ENCODE data around the gene LSAMP.

The LSAMP gene

DNA sequence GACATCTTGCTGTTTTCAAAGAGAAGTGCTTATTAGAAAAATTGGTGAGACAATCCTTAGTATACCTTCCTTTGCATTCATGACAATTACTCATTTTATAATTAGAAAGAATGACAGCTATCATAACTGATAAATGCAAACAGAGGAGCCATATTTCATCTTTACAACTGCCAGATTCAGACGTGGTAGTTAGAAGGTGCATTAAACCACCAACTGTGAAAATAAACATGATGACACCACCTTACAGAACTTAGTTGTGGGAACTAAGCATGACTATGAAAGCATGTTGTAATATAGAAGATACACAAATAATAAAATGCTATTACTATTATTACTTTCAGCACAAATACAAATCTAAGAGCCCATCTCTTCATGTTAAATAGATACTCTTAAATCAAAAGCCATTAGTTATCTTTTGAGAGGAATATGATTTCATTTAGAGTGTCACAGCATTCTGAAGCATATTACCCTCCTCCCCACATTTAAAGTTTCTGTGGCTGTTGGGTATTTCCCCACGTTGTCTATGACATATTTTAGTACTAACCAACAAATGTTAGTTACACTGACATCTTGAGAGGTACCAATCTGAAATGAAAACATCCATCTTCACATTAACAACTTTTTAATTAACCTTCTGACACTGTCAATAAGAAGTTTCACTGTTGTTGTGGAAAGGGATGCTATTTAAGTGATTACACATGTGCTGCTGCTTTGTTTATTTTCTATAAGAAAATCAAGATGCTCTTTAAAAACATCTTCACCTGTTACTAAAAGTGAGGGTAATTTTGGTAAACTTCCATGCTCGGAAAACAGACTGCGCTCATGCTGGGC is 163.8 kb downstream of the LSAMP start:
- DNase-seq = no peak

DNA sequence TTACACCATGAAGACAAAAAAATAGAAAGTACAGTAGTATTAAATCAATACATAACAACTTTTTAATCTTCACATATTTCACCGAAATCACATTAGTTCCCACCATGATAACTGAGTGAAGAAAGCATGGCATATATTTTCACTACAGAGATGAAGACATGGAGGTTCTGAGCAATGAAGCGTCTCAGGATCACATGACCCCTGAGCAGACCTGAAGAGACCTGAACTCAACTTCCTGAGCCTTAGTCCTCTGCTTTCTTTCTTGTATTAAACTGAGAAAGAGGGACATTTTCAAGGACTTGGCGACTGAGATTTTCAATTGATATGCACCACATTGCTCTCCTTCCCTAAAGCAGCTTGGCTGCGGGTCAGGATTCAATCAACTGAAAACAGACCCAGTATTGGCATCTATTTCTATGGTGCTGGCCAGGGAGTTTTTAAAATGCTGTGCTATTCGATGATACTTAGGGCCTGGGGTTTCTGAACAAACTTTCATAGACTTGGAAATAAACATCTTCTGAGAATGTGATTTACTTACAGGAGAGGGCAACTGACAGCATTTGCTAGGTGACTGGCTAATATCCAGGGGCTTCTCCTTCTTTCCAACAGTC is 165.1 kb downstream of the LSAMP start:
- DNase-seq = no peak

DNA sequence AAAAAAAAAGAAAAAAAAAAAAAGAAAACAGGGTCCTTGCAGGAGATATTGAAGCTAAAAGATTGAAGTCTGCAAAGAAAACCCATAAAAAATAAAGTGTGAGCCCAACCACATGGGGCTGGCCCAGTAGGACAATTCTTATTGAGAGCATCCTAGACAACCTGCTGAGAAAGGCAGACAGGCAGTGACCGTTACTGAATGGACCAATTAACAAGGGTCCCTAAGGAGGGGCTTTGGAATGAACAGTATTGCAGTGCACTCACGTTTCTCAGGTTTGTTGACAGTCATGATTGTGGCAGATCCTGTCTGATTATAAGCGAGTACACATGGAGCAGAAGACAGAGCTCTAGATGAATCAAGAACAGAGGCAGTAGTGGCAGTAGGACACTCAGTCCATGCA is 168.6 kb downstream of the LSAMP start:
- no peak for DNase-seq

DNA sequence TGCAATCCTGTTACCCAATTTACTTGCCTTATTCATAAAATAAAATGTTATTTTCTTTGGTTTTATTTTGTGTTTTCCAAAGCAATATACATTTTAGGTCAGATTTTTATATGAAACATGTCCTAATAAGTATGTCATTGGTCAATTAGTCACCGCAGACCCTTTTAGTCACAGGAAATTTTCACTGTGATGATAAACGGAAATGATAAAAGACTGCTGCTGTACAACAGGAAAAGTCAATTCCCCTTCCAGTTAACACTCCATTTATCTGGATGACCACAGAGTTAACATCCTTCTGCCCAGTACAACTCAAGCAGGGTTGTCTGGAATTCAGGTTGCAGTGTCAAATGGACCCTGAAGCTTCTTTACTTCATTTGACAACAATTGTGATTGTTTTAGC is 175.2 kb downstream of the LSAMP start:
- no peak for DNase-seq

DNA sequence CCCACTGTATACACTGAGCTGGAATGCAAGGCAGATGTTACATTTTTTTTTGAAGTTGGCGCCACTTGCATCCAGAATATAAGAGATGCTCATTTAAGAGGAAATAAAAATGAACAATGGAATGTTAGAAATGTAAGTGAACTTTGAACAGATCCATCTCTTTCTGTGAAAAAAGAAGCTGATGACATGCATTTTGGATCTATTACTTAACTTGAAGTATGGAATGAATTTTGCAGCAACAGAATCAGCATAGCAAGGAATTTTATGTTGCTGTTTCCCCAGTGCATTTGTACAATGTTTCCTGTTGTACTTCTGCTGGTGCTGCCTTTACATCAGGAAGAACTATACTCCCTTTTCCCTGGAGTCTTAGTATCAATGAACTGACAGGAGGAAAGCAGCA is 178.2 kb downstream of the LSAMP start:
- DNase-seq = no peak

DNA sequence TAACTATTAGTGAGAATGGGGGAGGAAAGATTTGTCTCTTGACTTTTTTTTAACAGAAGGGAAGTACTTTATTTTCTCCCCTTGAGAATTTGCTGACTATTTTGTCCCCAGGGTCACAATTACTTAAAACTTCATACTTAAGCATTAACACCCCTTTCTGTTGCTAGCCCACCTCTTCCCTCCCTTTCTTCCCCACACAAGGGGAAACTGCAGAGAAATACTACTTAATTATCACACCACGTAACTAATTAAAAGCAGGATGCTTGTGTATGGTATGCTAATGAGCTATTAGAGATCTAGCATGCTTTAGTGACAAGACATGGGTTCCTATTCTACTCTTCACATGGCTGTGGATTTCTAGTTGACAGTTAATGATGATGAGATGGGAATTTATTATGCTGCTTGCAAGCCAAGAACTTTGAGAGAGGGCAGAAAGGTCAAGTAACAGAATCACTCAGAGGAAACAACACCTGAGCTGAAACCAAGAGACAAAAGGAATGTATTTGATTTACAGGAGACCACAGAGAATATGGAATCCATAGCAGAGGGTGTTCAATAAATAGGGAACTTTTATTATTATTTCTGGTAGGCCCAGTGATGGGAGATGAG is 179.2 kb downstream of the LSAMP start:
- DNase-seq = no peak

DNA sequence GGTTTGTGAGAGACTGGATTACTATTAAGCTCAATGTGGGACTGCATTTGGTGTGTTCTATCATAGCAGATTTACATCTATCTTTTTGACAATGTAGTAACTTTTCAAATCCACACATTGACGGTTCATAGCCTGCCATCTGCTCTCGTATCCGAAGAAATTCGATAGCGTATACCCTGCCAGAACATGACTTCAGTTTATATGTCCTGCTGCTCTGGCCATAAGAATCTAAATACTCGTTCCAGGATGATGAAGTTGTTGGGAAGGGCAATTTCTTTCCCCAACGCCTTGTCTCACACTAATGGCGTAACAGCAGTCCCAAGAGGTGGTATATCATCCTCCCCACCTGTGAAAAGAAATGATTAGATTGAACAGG is 180.0 kb downstream of the LSAMP start:
- no peak for DNase-seq

DNA sequence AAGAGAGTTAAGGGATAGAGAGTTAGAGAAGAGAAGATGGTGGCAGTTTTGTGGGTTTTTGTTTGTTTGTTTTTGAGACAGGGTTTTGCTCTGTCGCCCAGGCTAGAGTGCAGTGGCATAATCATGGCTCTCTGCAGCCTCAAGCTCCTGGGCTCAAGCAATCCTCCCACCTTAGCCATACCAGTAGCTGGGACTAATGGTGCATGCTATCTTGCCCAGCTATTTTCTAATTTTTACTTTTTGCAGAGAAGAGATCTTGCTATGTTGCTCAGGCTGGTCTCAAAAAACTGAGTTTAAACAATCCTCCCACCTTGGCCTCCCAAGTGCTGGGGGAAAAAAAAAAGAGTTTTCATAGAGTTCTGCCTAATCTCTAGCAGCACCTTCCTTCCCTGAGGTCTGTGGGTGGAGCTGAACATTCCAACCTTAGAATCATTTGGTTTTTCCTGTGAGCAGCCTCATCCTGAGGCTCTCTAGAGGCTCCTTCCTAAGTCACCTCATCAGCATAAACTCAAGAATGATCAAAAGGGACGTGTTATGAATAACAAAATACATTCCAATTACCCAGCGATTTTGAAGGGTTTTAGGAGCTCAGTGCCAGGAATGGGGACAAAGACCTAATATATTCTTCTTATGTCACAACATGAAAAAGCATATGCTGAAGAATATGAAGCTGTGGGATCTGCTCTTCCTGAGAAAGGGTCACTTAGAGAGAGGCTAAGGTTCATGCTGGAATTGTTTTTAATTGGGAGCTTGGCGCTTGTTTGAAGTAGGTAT is 180.6 kb downstream of the LSAMP start:
- no peak for DNase-seq

DNA sequence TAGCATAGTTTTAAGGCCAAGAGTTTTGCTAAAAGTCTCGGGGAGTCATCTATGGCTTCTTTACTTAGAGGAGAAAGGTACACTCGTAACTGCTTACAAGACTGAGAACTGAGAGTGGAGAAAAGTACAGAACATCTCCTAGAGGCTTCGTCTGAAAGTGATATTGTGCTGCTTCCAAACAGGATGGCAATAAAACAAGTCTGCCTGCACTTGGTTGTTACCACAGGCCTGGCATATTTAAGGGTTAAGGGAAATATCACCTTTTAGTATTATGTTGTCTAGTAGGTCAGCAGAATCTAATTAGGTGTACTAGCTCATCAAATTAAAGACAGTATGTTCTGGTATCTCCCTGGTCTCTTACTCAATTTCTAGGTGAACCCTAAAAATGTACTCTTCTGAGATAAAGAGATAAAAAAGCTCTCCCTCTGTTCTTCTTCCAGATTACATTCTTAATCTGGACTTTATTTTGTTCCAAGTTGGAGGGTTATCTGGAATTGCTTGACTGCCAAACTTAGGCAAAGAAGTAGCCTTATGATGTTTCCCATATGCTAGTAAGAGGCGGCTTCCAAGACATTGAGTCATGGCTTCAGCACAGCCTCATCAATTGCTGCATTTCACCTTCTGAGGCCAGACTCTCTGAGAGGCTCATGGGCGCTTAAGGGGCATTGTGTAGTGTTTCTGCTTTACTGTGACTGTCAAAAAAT is 181.3 kb downstream of the LSAMP start:
- DNase-seq = no peak

DNA sequence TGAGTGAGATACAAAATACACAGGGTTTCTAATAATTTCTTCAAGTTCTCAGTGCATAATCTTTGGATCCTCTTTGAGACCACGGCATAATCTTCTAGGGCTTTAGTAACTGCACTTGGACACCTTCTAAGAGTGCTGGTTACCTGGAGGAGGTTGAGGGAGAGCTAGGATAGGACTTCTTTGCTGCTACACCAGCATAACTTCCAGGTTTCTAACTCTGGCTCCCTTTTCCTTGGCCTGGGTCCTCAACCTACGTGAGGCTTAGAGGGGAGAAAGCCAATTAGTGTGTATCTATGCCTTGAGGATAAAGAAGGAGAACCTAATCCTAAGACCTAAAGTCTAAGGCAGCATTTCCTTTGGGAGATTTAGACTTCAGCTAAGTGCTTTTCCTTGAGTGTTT is 184.8 kb downstream of the LSAMP start:
- DNase-seq = no peak

DNA sequence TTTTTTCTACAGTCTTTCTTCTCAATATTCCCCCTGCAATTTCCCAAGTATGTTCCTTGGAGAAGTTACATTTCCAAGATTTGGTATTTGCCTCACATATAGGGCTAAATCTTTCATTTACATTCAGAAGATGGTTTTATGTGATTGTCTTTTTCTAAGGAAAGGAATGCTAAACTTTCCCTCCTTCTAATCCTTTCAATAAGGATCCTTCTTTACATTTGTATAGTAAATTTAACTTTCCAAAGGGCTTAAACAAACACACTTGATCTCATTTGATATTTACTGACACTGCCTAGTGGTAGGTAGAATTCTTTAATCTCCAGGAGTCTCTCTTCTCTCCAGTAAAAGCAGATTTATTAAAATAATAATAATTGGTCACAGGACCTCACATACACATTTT is 185.3 kb downstream of the LSAMP start:
- no peak for DNase-seq

DNA sequence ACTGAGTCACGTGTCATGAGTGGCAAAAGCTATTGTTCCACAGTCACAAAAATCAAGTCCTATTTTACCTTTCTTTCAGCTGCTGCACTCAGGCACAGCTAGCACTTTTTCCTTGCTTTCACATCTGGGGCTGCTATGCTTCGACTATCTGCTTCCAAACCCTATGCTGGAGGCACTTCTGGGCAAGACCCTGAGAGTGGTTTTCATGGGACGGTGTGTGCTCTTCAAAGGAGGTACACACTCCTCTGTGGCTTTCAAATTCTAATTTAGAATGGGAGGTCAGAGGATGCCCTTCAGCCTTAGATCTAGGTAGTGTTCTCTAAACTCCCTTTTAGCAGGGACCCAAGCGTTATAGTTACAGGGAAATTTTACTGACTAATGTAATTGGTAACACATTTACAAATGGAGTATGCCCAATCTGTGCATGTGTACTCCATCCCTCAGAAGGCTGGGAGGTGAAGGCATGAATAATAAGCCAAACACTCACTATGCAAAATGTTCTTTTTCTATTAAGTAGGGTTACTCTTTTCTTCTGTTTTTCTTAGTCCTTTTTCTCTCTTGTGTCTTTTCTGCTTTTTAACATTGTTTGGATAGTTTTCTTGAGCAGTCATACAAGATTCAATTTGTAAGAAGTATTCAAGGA is 188.3 kb downstream of the LSAMP start:
- DNase-seq = no peak

DNA sequence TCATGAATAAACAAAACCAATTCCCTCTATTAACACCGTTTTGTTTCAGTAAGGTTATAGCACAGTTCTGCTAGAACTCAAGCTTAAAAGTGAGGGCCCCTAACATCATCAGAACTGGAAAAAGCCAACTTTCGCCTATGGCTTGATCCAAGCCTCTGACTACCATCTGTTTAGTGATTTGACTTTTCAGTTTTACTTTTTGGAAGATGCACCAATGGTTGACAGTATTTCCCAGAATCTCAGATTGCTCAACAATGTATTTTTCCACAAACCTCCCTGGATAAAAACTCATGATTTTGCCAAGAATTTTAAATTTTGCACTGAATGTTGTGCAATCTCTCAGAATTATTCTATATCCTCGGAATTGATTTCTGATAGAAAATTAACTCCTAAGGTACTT is 190.7 kb downstream of the LSAMP start:
- no peak for DNase-seq

DNA sequence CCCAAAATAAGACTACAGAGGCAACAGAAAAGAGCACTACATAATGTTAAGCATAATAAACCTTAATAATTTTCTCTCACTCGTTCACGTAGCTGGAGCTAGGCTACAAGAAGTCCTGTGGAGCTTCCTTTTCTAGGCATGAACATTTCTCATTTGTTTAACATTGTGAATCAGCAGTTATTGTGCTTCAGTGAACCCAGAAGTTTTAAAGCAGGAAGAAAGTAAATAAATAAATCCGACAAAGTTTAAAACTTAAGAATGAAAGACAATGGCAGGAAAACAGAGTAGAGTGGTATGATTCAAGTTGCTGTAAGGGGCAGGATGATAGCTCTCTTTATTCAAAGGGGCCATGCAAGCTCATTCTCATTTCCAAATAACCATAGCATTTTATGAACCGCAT is 191.8 kb downstream of the LSAMP start:
- DNase-seq = no peak

DNA sequence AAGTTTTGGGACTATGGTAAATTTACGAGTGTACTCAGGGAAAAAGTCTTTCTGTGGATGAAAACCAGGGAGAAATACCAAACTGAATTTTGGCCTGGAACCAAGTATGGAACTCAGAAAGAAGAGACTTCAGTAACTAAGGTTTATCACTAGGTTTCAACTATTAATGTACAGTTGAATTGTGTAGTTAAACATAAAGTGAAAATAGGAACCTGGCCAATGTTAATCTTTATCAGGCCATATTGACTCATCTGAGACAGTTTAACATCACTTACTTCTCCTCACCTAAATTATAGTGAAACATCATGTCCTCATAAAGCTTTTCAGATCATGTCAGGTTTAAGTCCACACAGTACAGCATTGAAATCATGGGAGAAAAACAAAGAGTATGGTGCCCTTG is 197.7 kb downstream of the LSAMP start:
- DNase-seq = no peak

DNA sequence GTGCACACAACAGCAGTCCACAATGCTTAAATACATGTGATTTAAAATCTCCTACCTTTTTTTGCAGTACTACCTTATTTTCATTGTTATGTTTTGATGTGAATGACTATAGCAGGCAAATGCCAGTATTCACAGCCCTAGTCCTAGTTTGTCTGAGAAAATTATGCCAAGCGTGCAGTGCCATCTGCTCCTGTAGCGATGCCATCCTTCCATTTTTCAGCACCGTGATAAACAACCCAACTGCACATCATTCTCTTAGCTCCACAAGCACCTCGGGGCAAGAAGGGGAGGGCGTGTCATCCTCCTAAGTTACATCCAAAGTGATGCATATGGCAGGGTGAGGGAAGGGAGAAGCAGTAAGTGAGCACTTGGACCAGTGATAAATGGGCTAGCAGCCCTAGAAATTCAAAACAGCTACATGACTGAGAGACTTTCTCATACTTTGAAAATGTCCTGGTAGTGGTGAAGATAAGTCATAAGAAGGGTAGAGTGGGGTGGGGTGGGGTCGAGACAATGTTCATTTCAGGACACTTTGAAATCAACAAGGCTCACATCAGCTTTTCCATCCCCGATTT is 198.8 kb downstream of the LSAMP start:
- no peak for DNase-seq

DNA sequence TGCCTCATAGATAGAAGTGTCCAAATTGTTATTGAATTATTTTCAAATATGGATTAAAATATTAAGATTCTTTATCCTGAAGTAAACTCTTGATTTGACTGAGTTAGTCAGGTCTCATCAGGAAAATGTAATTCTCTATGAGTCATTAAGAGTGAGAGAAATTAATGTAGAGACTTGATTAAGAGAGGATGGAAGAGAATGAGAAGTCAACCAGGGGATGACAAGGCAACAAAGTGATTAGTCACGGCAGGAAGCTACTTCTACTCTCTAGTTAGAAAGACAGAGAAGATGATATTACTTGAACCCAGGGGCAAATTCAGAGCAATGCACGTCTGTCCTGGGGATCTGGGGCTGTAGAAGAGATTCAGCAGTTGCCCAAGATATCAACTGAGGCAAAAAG is 202.5 kb downstream of the LSAMP start:
- DNase-seq = no peak

DNA sequence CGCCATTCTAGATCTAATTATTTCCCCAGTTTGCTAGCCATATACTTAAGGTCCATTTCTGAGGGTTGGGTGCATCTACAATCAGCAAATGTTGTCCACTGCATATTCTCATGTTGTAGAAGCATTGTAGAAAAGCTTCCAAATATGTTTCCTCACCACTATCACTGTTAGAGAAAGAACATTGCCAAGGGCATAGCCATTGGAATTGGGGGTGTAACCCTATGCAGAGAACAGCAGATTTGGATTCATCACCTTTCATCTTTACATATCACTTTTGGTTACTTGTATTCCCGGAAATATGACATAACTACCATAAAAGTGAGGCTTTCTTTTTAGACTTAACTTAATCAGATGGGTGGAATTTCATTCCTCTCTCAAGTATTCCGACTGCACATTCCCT is 203.6 kb downstream of the LSAMP start:
- DNase-seq = no peak

DNA sequence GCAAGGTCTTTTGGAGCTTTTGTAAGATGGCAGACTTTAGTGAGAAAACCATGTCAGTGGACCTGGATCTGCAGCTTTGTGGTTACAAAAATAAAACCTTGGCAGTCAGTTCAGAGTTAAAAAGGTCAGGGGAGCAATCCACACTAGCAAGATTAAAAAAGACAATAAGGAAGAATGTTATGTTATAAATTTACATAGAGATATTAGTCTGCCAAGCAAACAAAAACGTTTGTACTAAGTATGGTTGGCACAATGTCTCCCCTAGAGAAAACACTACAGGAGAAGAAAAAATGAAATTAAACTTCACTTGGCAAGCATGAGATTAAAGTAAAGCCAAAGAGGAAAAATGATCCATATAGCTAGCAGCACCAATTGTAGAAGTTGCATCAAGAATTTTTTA is 205.0 kb downstream of the LSAMP start:
- DNase-seq = no peak

DNA sequence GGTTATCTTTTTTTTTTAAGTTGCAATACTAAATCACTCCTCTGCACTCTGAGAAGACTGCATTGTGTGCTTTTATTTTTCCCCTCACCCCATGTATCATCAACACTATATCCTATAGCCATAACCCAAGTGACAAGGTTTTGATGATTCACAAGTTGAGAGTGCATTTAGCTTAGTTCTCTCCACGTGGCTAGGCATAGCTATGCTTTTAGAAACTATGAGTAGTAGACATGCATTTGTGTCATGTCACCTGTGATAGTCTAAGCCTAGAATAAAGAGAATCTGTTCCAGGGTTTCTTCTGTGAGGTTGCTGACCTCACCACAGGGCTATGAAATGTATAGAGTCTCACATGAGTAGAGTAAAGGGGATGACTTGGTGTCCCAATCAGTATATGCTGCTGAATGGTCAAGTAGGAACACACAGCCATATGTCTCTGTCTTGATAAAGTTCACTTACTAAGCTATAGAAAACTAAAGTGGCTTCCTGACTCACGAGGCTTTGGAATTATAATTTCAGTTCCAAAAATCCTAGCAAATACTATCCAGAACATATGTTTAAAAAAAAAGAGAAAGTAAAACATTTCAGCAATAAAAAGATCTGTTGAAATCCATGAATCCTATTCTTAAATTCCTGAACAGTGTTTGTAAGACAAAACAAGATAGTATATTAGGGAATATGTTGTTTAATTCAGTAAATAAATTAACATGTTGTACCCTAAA is 206.3 kb downstream of the LSAMP start:
- DNase-seq = no peak

DNA sequence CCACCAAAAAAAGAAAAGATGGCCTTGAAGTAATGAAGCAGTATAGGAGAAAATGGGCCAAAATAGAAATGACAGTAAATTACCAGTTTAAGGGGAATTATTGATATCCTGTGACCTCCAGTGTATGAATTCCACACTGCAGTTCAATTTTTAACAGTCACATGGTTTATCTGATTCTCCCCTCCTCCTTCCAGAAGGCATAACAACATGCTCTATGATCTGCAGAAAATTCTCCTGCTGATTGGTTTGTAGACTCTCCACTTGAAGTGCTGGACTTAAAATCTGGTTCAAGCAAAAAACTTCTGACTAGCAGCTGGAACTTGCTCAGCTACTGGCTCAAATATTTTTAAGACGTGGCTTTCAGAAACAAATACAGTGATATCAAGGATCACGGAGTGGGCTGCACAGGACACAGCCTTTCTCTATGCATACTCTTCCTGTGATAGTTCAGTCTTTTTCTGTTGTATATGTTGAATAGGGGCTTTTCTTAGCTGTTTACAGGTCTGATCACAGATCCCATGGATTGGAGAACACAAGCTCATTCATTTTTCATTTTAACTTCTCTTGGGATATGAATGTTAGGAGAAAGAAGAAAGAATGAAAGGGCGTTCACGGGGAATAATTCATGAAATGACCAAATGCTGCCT is 211.5 kb downstream of the LSAMP start:
- DNase-seq = no peak

Data from GF-D8 (cell line).